CD1c-positive myeloid dendritic cell (primary cell): ENCODE data around the gene ZNF565.
"Not testable (repeated sequence)": the region's sequence is repeated elsewhere in the genome, so short reads cannot be mapped to it uniquely, and the experiment has no call there.

Experiments used
- DNase-seq: peaks from one replicate; pipeline ENCODE4 v3.0.0-alpha.2; 2016; ENCODE audit errors: extremely low spot score

Gene ZNF565

GRCh38 chr19:36212895-36213294, 1.6 kb downstream of the ZNF565 start:
- no peak for DNase-seq

DNA sequence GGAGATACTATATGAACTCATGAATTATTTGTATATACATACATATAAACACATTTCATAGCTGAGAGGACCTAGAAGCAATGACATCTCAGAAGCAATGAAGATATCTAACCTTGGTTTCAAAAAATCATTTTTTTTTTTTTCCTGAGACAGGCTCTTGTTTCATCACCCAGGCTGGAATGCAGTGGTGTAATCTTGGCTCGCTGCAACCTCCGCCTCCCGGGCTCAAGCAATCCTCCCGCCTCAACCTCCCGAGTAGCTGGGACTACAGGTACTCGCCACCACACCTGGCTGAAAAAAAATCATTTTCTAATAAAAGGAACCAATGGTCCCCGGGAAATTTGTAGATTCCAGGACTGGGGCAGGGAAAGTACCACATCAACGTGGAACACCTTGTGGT, 4.0 kb downstream of the ZNF565 start:
- no peak for DNase-seq

GRCh38 chr19:36209372-36209771, 5.1 kb downstream of the ZNF565 start:
- no peak for DNase-seq

GRCh38 chr19:36207605-36208252, 6.7 kb downstream of the ZNF565 start:
- DNase-seq, result peak; percentile 1

- no peak for DNase-seq
Measured at GRCh38 chr19:36203293-36203692, 11.2 kb downstream of the ZNF565 start.

- no peak for DNase-seq
Measured at GRCh38 chr19:36201684-36202083, 12.8 kb downstream of the ZNF565 start.

DNA sequence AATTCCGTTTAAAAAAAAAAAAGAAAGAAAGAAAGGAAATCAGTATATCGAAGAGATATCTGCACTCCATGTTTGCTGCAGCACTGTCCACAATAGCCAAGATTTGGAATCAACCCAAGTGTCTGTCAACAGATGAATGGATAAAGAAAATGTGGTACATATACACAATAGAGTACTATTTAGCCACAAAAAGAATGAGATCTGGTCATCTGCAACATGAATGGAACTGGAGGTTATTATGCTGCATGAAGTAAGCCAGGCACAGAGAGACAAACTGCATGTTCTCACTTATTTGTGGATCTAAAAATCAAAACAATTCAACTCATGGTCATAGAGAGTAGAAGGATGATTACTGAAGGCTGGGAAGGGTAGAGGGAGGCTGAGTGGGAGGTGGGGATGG, 16.3 kb downstream of the ZNF565 start:
- DNase-seq, result no peak

- DNase-seq, result no peak
Measured at GRCh38 chr19:36196249-36196648, 18.2 kb downstream of the ZNF565 start.

- DNase-seq, result not testable (repeated sequence)
Measured at GRCh38 chr19:36186722-36187121, 27.7 kb downstream of the ZNF565 start.

- no peak for DNase-seq
Measured at GRCh38 chr19:36183245-36183628, 31.2 kb downstream of the ZNF565 start.

GRCh38 chr19:36182612-36183244, 31.7 kb downstream of the ZNF565 start:
- no peak for DNase-seq

DNA sequence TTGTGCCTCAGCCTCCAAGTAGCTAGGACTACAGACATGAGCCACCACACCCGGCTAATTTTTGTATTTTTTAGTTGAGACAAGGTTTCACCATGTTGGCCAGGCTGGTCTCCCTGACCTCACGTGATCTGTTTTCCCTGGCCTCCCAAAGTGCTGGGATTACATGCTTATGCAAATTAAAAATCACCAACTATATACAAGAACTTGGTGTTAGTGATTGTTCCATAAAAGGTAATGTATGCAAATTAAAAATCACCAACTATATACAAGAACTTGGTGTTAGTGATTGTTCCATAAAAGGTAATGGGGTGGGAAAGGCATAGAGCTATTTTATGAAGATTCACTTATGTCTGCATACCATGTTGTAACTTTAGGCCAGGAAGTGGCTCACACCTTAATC, 35.4 kb downstream of the ZNF565 start:
- DNase-seq, result not testable (repeated sequence)

GRCh38 chr19:36173846-36174245, 40.6 kb downstream of the ZNF565 start:
- DNase-seq, result not testable (repeated sequence)

- DNase-seq, result no peak
Measured at GRCh38 chr19:36172852-36173251, 41.6 kb downstream of the ZNF565 start.

DNA sequence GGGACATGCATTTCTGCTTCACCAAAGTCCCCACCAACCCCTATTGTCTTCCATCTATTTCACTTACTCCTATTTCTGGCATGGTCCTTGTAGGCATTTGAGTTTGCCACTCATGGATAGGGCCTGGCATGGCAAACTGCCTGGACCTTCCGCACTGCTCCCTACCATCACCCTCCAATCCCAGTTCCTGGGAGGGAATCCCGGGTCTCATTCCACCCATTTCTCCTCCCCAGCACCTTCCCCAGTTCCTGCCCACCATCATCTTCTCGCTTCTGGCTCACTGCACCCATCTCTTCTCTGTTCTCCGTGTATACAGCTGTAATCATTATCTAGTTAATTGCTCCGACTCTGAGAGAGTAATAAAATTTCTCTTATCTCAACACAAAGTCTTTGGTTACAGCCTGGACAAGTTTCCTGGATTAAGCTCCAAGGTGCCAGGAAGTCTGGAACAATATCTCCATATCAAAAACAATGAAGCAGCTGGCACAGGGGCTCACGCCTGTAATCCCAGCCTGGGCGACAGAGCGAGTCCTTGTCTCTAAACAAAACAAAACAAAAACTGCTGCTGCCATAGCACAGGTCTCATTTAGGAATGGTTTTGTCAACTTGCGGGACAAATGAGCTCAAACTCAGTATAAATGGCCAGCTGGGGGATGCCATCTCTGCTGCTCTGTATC, 45.2 kb downstream of the ZNF565 start:
- DNase-seq, result no peak

GRCh38 chr19:36163813-36164212, 50.7 kb downstream of the ZNF565 start:
- no peak for DNase-seq

- no peak for DNase-seq
Measured at GRCh38 chr19:36160821-36161596, 53.5 kb downstream of the ZNF565 start.

DNA sequence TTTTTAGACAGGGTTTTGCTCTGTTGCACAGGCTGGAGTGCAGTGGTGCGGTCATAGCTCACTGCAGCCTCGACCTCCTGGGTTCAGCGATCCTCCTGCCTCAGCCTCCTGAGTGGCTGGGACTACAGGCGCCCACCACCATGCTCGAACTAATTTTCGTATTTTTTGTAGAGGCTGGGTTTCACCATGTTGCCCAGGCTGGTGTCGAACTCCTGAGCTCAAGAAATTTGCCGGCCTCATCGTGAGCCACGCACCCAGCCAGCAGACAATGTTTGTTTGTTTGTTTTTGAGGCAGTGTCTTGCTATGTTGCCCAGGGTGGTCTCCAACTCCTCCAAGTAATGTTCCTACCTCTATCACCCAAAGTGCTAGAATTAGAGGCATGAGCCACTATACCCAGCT, 61.3 kb downstream of the ZNF565 start:
- no peak for DNase-seq

GRCh38 chr19:36152352-36153091, 61.9 kb downstream of the ZNF565 start, which contains the start of gene COX7A1:
TSS of gene COX7A1 (minus strand) at chr19:36152447. CDS start at chr19:36152407, 40 bp downstream.
- DNase-seq, result no peak

DNA sequence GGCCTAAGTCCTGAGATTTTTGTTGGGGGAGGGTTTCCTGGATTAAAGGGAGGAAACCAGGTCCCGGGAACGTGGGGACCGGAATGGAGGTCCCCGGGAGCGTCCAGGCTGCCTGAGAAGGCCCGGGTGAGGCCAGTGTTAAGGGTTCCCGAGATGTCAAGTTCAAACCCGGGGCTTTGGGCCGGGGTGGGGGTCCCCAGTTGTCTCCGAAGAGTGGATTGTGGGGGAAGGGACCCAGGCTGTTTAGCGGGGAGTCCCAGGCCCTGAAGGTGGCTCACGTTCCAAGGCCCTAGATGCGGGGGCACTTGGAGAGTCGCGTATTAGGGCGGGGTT, 62.5 kb downstream of the ZNF565 start:
- DNase-seq, result no peak

DNA sequence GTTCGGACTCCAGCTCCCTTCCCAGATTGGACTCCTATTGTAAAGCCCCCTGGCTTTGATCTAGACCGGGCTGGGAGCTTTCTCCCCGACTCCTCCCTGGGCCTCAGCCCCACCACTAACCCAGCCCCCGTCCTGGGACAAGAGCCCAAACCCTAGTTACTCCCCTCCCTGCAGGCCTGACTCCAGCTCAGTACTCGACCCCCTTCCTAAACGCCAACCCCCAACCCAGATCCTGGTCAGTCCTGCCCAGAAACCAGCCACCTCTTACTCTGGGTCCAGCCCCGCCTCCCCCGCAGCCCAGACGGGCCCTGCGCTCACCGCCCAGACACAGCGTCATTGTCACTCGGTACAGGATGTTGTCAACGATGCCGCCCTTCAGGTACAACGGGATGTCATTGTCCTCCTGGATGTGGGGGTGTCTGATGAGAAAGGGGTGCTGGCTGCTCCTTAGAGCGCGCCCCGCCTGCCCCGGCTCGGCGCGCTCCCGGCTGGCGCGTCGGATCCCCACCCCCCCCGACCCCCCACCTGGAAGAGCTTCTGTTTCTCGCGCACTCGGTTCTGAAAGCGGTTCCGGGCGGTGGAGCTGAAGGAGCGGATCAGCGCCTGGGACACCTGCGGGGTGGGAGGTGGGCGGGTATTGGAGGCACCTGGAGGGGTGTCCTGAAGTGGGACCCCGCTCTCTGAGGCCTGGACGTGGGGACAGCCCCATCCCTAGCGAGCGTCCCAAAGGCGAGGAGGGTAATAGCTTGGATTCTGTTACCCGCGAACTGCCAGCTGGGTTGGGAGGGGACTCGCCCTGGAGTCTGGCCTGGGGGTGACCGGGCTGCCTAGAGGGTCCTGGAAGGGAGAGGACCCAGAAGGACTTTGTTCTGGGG, 63.1 kb downstream of the ZNF565 start:
- no peak for DNase-seq
